HEK293 (cell line): Measurements from ENCODE around the gene SGMS1.

Experiments
- BCL11B ChIP-seq: fragments of 450-650 bp; formaldehyde crosslinking; IDR thresholded peaks from 2 replicates; pipeline ENCODE4 v1.5.1; 2016; ENCODE audit warnings: low read depth, missing biosample characterization, missing genetic modification characterization
- KLF1 ChIP-seq: fragments of 450-650 bp; formaldehyde crosslinking; IDR thresholded peaks from 2 replicates; pipeline ENCODE4 v1.5.1; 2016; ENCODE audit warnings: missing biosample characterization, missing genetic modification characterization
- OSR2 ChIP-seq: fragments of 450-650 bp; formaldehyde crosslinking; IDR thresholded peaks from 2 replicates; pipeline ENCODE4 v1.5.1; 2016; ENCODE audit warnings: missing biosample characterization, missing genetic modification characterization
- OVOL3 ChIP-seq: fragments of 450-650 bp; formaldehyde crosslinking; IDR thresholded peaks from 2 replicates; pipeline ENCODE4 v1.5.1; 2016; ENCODE audit warnings: missing biosample characterization, missing genetic modification characterization
- SP3 ChIP-seq: fragments of 450-650 bp; formaldehyde crosslinking; IDR thresholded peaks from 2 replicates; pipeline ENCODE4 v1.5.1; 2016; ENCODE audit warnings: missing biosample characterization, missing genetic modification characterization
- SP7 ChIP-seq: fragments of 450-650 bp; formaldehyde crosslinking; IDR thresholded peaks from 2 replicates; pipeline ENCODE4 v1.5.1; 2016; ENCODE audit warnings: missing biosample characterization, missing genetic modification characterization
- YY2 ChIP-seq: fragments of 450-650 bp; formaldehyde crosslinking; IDR thresholded peaks from 2 replicates; pipeline ENCODE4 v1.5.1; 2016; ENCODE audit warnings: missing biosample characterization, missing genetic modification characterization
- ZBTB1 ChIP-seq: fragments of 450-650 bp; formaldehyde crosslinking; IDR thresholded peaks from 2 replicates; pipeline ENCODE4 v1.5.1; 2016; ENCODE audit warnings: missing biosample characterization, missing genetic modification characterization
- ZBTB20 ChIP-seq: fragments of 450-650 bp; formaldehyde crosslinking; IDR thresholded peaks from 2 replicates; pipeline ENCODE4 v1.5.1; 2016; ENCODE audit warnings: missing biosample characterization, missing genetic modification characterization
- ZBTB8A ChIP-seq: fragments of 450-650 bp; formaldehyde crosslinking; IDR thresholded peaks from 2 replicates; pipeline ENCODE4 v1.5.1; 2016; ENCODE audit warnings: missing biosample characterization, missing genetic modification characterization
- ZFP69B ChIP-seq: fragments of 450-650 bp; formaldehyde crosslinking; IDR thresholded peaks from 2 replicates; pipeline ENCODE4 v1.5.1; 2016; ENCODE audit warnings: missing biosample characterization, missing genetic modification characterization
- ZNF121 ChIP-seq: fragments of 450-650 bp; formaldehyde crosslinking; IDR thresholded peaks from 2 replicates; pipeline ENCODE4 v1.5.1; 2016; ENCODE audit warnings: missing biosample characterization, missing genetic modification characterization
- ZNF132 ChIP-seq: fragments of 450-650 bp; formaldehyde crosslinking; IDR thresholded peaks from 2 replicates; pipeline ENCODE4 v1.5.1; 2017; ENCODE audit warnings: missing biosample characterization, missing genetic modification characterization, borderline replicate concordance
- ZNF155 ChIP-seq: fragments of 450-650 bp; formaldehyde crosslinking; IDR thresholded peaks from 2 replicates; pipeline ENCODE4 v1.5.1; 2016; ENCODE audit warnings: missing biosample characterization, missing genetic modification characterization
- ZNF16 ChIP-seq: fragments of 450-650 bp; formaldehyde crosslinking; IDR thresholded peaks from 2 replicates; pipeline ENCODE4 v1.5.1; 2016; ENCODE audit warnings: low read depth, missing biosample characterization, missing genetic modification characterization
- ZNF169 ChIP-seq: fragments of 450-650 bp; formaldehyde crosslinking; IDR thresholded peaks from 2 replicates; pipeline ENCODE4 v1.5.1; 2016; ENCODE audit warnings: missing biosample characterization, missing genetic modification characterization
- ZNF18 ChIP-seq: fragments of 450-650 bp; formaldehyde crosslinking; IDR thresholded peaks from 2 replicates; pipeline ENCODE4 v1.5.1; 2016; ENCODE audit warnings: missing biosample characterization, missing genetic modification characterization
- ZNF2 ChIP-seq: fragments of 450-650 bp; formaldehyde crosslinking; IDR thresholded peaks from 2 replicates; pipeline ENCODE4 v1.5.1; 2016; ENCODE audit warnings: missing biosample characterization, missing genetic modification characterization
- ZNF239 ChIP-seq: fragments of 450-650 bp; formaldehyde crosslinking; IDR thresholded peaks from 2 replicates; pipeline ENCODE4 v1.5.1; 2016; ENCODE audit warnings: missing biosample characterization, missing genetic modification characterization
- ZNF302 ChIP-seq: fragments of 450-650 bp; formaldehyde crosslinking; IDR thresholded peaks from 2 replicates; pipeline ENCODE4 v1.5.1; 2016; ENCODE audit warnings: missing biosample characterization, missing genetic modification characterization, low read depth
- ZNF324 ChIP-seq: fragments of 450-650 bp; formaldehyde crosslinking; IDR thresholded peaks from 2 replicates; pipeline ENCODE4 v1.5.1; 2016; ENCODE audit warnings: missing biosample characterization, missing genetic modification characterization
- ZNF391 ChIP-seq: fragments of 450-650 bp; formaldehyde crosslinking; IDR thresholded peaks from 2 replicates; pipeline ENCODE4 v1.5.1; 2016; ENCODE audit warnings: low read depth, missing biosample characterization, missing genetic modification characterization, borderline replicate concordance
- ZNF416 ChIP-seq: fragments of 450-650 bp; formaldehyde crosslinking; IDR thresholded peaks from 2 replicates; pipeline ENCODE4 v1.5.1; 2016; ENCODE audit warnings: missing biosample characterization, missing genetic modification characterization
- ZNF423 ChIP-seq: fragments of 450-650 bp; formaldehyde crosslinking; IDR thresholded peaks from 2 replicates; pipeline ENCODE4 v1.5.1; 2016; ENCODE audit warnings: missing biosample characterization, missing genetic modification characterization
- ZNF558 ChIP-seq: fragments of 450-650 bp; formaldehyde crosslinking; IDR thresholded peaks from 2 replicates; pipeline ENCODE4 v1.5.1; 2016; ENCODE audit warnings: missing biosample characterization, missing genetic modification characterization
- ZNF596 ChIP-seq: fragments of 450-650 bp; IDR thresholded peaks from 2 replicates; pipeline ENCODE4 v1.5.0; 2018; ENCODE audit warnings: missing biosample characterization, mild to moderate bottlenecking, missing genetic modification characterization, moderate library complexity
- ZNF626 ChIP-seq: fragments of 450-650 bp; sonication (Bioruptor Pico); formaldehyde crosslinking; IDR thresholded peaks from 2 replicates; pipeline ENCODE4 v1.5.1; 2018; ENCODE audit warnings: missing biosample characterization, missing genetic modification characterization, inconsistent platforms
- ZNF660 ChIP-seq: fragments of 450-650 bp; IDR thresholded peaks from 2 replicates; pipeline ENCODE4 v1.5.1; 2018; ENCODE audit warnings: missing biosample characterization, mild to moderate bottlenecking, missing genetic modification characterization
- ZNF677 ChIP-seq: fragments of 450-650 bp; IDR thresholded peaks from 2 replicates; pipeline ENCODE4 v1.5.0; 2018; ENCODE audit warnings: missing biosample characterization, mild to moderate bottlenecking, missing genetic modification characterization, moderate library complexity
- ZNF768 ChIP-seq: fragments of 450-650 bp; formaldehyde crosslinking; IDR thresholded peaks from 2 replicates; pipeline ENCODE4 v1.5.1; 2018; ENCODE audit warnings: missing biosample characterization, mild to moderate bottlenecking, missing genetic modification characterization
- ZNF777 ChIP-seq: fragments of 450-650 bp; formaldehyde crosslinking; IDR thresholded peaks from 2 replicates; pipeline ENCODE4 v1.5.1; 2017; ENCODE audit warnings: missing biosample characterization, missing genetic modification characterization, borderline replicate concordance
- ZNF837 ChIP-seq: fragments of 450-650 bp; formaldehyde crosslinking; IDR thresholded peaks from 2 replicates; pipeline ENCODE4 v1.5.1; 2016; ENCODE audit warnings: missing biosample characterization, missing genetic modification characterization
- ZNF843 ChIP-seq: fragments of 450-650 bp; formaldehyde crosslinking; IDR thresholded peaks from 2 replicates; pipeline ENCODE4 v1.5.1; 2016; ENCODE audit warnings: missing biosample characterization, missing genetic modification characterization
- ZSCAN23 ChIP-seq: fragments of 450-650 bp; formaldehyde crosslinking; IDR thresholded peaks from 2 replicates; pipeline ENCODE4 v1.5.1; 2016; ENCODE audit warnings: missing biosample characterization, missing genetic modification characterization
- TF ChIP-seq, protein P1 (sequence below): fragments of 450-650 bp; formaldehyde crosslinking; IDR thresholded peaks from 2 replicates; pipeline ENCODE4 v1.5.1; 2017; ENCODE audit warnings: missing biosample characterization, missing genetic modification characterization
- TF ChIP-seq, protein P2 (sequence below): fragments of 450-650 bp; formaldehyde crosslinking; IDR thresholded peaks from 2 replicates; pipeline ENCODE4 v1.5.1; 2016; ENCODE audit warnings: missing biosample characterization, missing genetic modification characterization

The SGMS1 gene

GRCh38 chr10:50624866-50625501 lies 1.2 kb upstream of the SGMS1 start (continued):
- TF ChIP-seq ZNF239 (no peak; the same call in 1 of the 2 replicates), ZNF423 (tag by site-specific recombination) (no peak), ZSCAN23 (tag by site-specific recombination) (no peak), BCL11B (tag by site-specific recombination) (no peak), ZBTB1 (tag by site-specific recombination) (no peak), ZNF155 (tag by site-specific recombination) (no peak), ZNF777 (tag by site-specific recombination) (no peak), ZFP69B (tag by site-specific recombination) (no peak), ZNF169 (no peak), KLF1 (no peak), ZNF596 (no peak), ZNF416 (no peak), ZNF2 (tag by site-specific recombination) (peak; percentile 36; the same call in 1 of the 2 replicates), YY2 (no peak; the same call in 1 of the 2 replicates), ZNF132 (tag by site-specific recombination) (no peak), ZNF121 (tag by site-specific recombination) (no peak), ZNF837 (tag by site-specific recombination) (no peak), ZNF677 (no peak), ZNF18 (no peak), ZNF843 (tag by site-specific recombination) (0 out of 2 replicates have a peak, but pooled peaks have one; percentile 7), ZNF660 (tag by site-specific recombination) (0 out of 2 replicates have a peak, but pooled peaks have one; percentile 44), ZBTB8A (tag by site-specific recombination) (peak; percentile 87), ZNF626 (tag by site-specific recombination) (no peak), ZNF768 (no peak), SP3 (tag by site-specific recombination) (no peak), ZNF16 (tag by site-specific recombination) (no peak), ZBTB20 (peak; percentile 84), OVOL3 (tag by site-specific recombination) (peak; percentile 18; the same call in 1 of the 2 replicates), ZNF324 (tag by site-specific recombination) (no peak), SP7 (tag by site-specific recombination) (no peak), OSR2 (tag by site-specific recombination) (no peak), ZNF391 (tag by site-specific recombination) (no peak), ZNF302 (tag by site-specific recombination) (no peak), ZNF558 (tag by site-specific recombination) (no peak)
- TF ChIP-seq, protein P1, sequence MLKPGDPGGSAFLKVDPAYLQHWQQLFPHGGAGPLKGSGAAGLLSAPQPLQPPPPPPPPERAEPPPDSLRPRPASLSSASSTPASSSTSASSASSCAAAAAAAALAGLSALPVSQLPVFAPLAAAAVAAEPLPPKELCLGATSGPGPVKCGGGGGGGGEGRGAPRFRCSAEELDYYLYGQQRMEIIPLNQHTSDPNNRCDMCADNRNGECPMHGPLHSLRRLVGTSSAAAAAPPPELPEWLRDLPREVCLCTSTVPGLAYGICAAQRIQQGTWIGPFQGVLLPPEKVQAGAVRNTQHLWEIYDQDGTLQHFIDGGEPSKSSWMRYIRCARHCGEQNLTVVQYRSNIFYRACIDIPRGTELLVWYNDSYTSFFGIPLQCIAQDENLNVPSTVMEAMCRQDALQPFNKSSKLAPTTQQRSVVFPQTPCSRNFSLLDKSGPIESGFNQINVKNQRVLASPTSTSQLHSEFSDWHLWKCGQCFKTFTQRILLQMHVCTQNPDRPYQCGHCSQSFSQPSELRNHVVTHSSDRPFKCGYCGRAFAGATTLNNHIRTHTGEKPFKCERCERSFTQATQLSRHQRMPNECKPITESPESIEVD (tag by site-specific recombination): no peak
- TF ChIP-seq, protein P2, sequence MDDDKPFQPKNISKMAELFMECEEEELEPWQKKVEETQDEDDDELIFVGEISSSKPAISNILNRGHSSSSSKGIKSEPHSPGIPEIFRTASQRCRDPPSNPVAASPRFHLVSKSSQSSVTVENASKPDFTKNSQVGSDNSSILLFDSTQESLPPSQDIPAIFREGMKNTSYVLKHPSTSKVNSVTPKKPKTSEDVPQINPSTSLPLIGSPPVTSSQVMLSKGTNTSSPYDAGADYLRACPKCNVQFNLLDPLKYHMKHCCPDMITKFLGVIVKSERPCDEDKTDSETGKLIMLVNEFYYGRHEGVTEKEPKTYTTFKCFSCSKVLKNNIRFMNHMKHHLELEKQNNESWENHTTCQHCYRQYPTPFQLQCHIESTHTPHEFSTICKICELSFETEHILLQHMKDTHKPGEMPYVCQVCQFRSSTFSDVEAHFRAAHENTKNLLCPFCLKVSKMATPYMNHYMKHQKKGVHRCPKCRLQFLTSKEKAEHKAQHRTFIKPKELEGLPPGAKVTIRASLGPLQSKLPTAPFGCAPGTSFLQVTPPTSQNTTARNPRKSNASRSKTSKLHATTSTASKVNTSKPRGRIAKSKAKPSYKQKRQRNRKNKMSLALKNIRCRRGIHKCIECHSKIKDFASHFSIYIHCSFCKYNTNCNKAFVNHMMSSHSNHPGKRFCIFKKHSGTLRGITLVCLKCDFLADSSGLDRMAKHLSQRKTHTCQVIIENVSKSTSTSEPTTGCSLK (tag by site-specific recombination): no peak
